Activated CD8-positive, alpha-beta T cell treated with anti-CD3 and anti-CD28 coated beads, Interleukin-2, amount 10 ng/mL, durations not matched to agents 7 days and 5 days (primary cell): Measurements from ENCODE around the gene ASCL2. TPM values are rescaled to one million over a fixed set of nuclear protein-coding genes. Genes with fewer than 3 reads are reported as not detected.

Experiments
- ATAC-seq: fragments of 150-1000 bp; cut with Tn5 transposase; one replicate; pipeline ENCODE4 v1.10.0; 2021; ENCODE audit warnings: moderate library complexity
- CTCF ChIA-PET: fragments of 350-600 bp; sonication (Branson Sonifier 250); formaldehyde crosslinking; loops from one replicate; lab custom pipeline; 2021; ENCODE audit warnings: antibody characterized with exemption; lab: Charles Lee
- POLR2A ChIA-PET: fragments of 350-600 bp; sonication (Branson Sonifier 250); formaldehyde crosslinking; loops from one replicate; lab custom pipeline; 2021; ENCODE audit warnings: antibody characterized with exemption; lab: Charles Lee
- DNase-seq: peaks from one replicate; pipeline ENCODE4 v3.0.0-alpha.2; 2020
- H3K27ac Mint-ChIP-seq: one replicate; pipeline ENCODE4 v1.8.0; 2021; ENCODE audit warnings: mild to moderate bottlenecking, mixed read lengths
- H3K27me3 Mint-ChIP-seq: one replicate; pipeline ENCODE4 v1.8.0; 2021; ENCODE audit warnings: low read depth, mixed read lengths
- H3K36me3 Mint-ChIP-seq: one replicate; pipeline ENCODE4 v1.8.0; 2021; ENCODE audit warnings: low read depth, mixed read lengths
- H3K4me1 Mint-ChIP-seq: one replicate; pipeline ENCODE4 v1.8.0; 2021; ENCODE audit warnings: low read depth, mixed read lengths
- H3K4me3 Mint-ChIP-seq: one replicate; pipeline ENCODE4 v1.8.0; 2021; ENCODE audit warnings: mild to moderate bottlenecking, mixed read lengths
- H3K9me3 Mint-ChIP-seq: one replicate; pipeline ENCODE4 v1.8.0; 2022; ENCODE audit warnings: mixed read lengths; ENCODE audit not compliant: insufficient read depth
- total RNA-seq, 2 experiments: library from RNA; stranded (reverse); gene quantifications; one replicate each; pipeline ENCODE4 v1.2.3, GENCODE V29; 2021

Gene ASCL2
- total RNA-seq, 2 experiments from 2014 or later, result 0.13 to 0.53 TPM

GRCh38 chr11:2314136-2314524 lies 43.7 kb upstream of the ASCL2 start:
- no peaks in the 10 kb centered on the region for H3K4me1 Mint-ChIP-seq
- ATAC-seq (no peak), DNase-seq (no peak)
- no peaks in the 10 kb centered on the region for H3K9me3 Mint-ChIP-seq
- H3K36me3 Mint-ChIP-seq, result no peaks in the 10 kb centered on the region
- H3K27me3 Mint-ChIP-seq, result no peaks in the 10 kb centered on the region
- no peak overlapping the region for H3K4me3 Mint-ChIP-seq
- no peak overlapping the region for H3K27ac Mint-ChIP-seq
- ChIA-PET CTCF (interaction anchor here (1.7 kb wide), 1 partner anchor 9 kb away, joined by 5 read pairs; no protein-coding TSS in a partner anchor), POLR2A (no interaction called here)

GRCh38 chr11:2313051-2313951 lies 42.9 kb upstream of the ASCL2 start:
- no peak overlapping the region for H3K4me3 Mint-ChIP-seq
- H3K27ac Mint-ChIP-seq, result no peak overlapping the region
- no peaks in the 10 kb centered on the region for H3K36me3 Mint-ChIP-seq
- H3K9me3 Mint-ChIP-seq, result no peaks in the 10 kb centered on the region
- CTCF ChIA-PET, result interaction anchor here (1.7 kb wide), 1 partner anchor 8 kb away, joined by 5 read pairs; no protein-coding TSS in a partner anchor
- H3K27me3 Mint-ChIP-seq, result no peaks in the 10 kb centered on the region
- POLR2A ChIA-PET, result interaction anchor here (1.0 kb wide), 1 partner anchor 11 kb away, joined by 6 read pairs; the partner anchor contains the start of genes C11orf21 and TSPAN32
- no peaks in the 10 kb centered on the region for H3K4me1 Mint-ChIP-seq
- ATAC-seq (no peak), DNase-seq (no peak)

- H3K9me3 Mint-ChIP-seq, result no peaks in the 10 kb centered on the region
- ATAC-seq (no peak), DNase-seq (no peak)
- CTCF ChIA-PET, result interaction anchor here (1.0 to 1.4 kb wide), 2 partner anchors 88 to 108 kb away, joined by 3 to 4 read pairs; partner anchors contain the start of gene TSSC4
- H3K27ac Mint-ChIP-seq, result no peak overlapping the region
- H3K36me3 Mint-ChIP-seq, result no peaks in the 10 kb centered on the region
- no peaks in the 10 kb centered on the region for H3K27me3 Mint-ChIP-seq
- H3K4me1 Mint-ChIP-seq, result no peaks in the 10 kb centered on the region
- POLR2A ChIA-PET, result interaction anchor here (1.0 kb wide), 1 partner anchor 10 kb away, joined by 6 read pairs; the partner anchor contains the start of genes C11orf21 and TSPAN32
- H3K4me3 Mint-ChIP-seq, result no peak overlapping the region
Measured at GRCh38 chr11:2312232-2313042, 42.0 kb upstream of the ASCL2 start.

GRCh38 chr11:2311353-2312133 lies 41.2 kb upstream of the ASCL2 start:
- H3K36me3 Mint-ChIP-seq, result no peaks in the 10 kb centered on the region
- POLR2A ChIA-PET, result no interaction called here

GRCh38 chr11:2310786-2311352 lies 40.5 kb upstream of the ASCL2 start:
- Mint-ChIP-seq H3K36me3 (peaks cover 2% of the 10 kb centered on the region), H3K27ac (no peak overlapping the region), H3K9me3 (no peaks in the 10 kb centered on the region), H3K4me1 (peaks cover 10% of the 10 kb centered on the region), H3K27me3 (no peaks in the 10 kb centered on the region), H3K4me3 (no peak overlapping the region)
- ChIA-PET POLR2A (no interaction called here), CTCF (interaction anchor here (1.0 to 12.4 kb wide), 4 partner anchors 12 to 110 kb away, joined by 3 to 351 read pairs (median 4); partner anchors contain the start of gene TSSC4)
- ATAC-seq (no peak), DNase-seq (no peak)

More at GRCh38 chr11:2311353-2312133, 41.2 kb upstream of the ASCL2 start:
- CTCF ChIA-PET, result interaction anchor here (1.0 to 1.4 kb wide), 3 partner anchors 12 to 109 kb away, joined by 3 to 4 read pairs (median 3); partner anchors contain the start of gene TSSC4
- no peak for ATAC-seq
- Mint-ChIP-seq H3K4me1 (peaks cover 3% of the 10 kb centered on the region), H3K27ac (no peak overlapping the region), H3K9me3 (no peaks in the 10 kb centered on the region), H3K4me3 (no peak overlapping the region), H3K27me3 (no peaks in the 10 kb centered on the region)
- DNase-seq, result no peak

- Mint-ChIP-seq H3K27me3 (no peaks in the 10 kb centered on the region), H3K27ac (no peak overlapping the region), H3K9me3 (no peaks in the 10 kb centered on the region), H3K4me1 (peaks cover 16% of the 10 kb centered on the region), H3K36me3 (peaks cover 2% of the 10 kb centered on the region), H3K4me3 (no peak overlapping the region)
- ChIA-PET POLR2A (interaction anchor here (0.7 kb wide), 1 partner anchor 68 kb away, joined by 5 read pairs; no protein-coding TSS in a partner anchor), CTCF (interaction anchor here (12.4 kb wide), 1 partner anchor 110 kb away, joined by 351 read pairs; no protein-coding TSS in a partner anchor)
- ATAC-seq, result no peak
- DNase-seq, result peak; percentile 18
Measured at GRCh38 chr11:2310073-2310785, 39.8 kb upstream of the ASCL2 start.

GRCh38 chr11:2309251-2310072 lies 39.1 kb upstream of the ASCL2 start:
- peaks cover 7% of the 10 kb centered on the region for H3K36me3 Mint-ChIP-seq
- H3K27ac Mint-ChIP-seq, result no peak overlapping the region
- H3K27me3 Mint-ChIP-seq, result no peaks in the 10 kb centered on the region
- ATAC-seq (no peak), DNase-seq (no peak)
- peaks cover 23% of the 10 kb centered on the region for H3K4me1 Mint-ChIP-seq
- no peaks in the 10 kb centered on the region for H3K9me3 Mint-ChIP-seq
- no peak overlapping the region for H3K4me3 Mint-ChIP-seq
- ChIA-PET CTCF (interaction anchor here (12.4 kb wide), 1 partner anchor 111 kb away, joined by 351 read pairs; no protein-coding TSS in a partner anchor), POLR2A (interaction anchor here (0.6 to 0.9 kb wide), 3 partner anchors 9 to 69 kb away, joined by 3 to 5 read pairs (median 4); no protein-coding TSS in a partner anchor)

- no peaks in the 10 kb centered on the region for H3K9me3 Mint-ChIP-seq
- H3K4me1 Mint-ChIP-seq, result peaks cover 30% of the 10 kb centered on the region
- no peak overlapping the region for H3K27ac Mint-ChIP-seq
- peaks cover 7% of the 10 kb centered on the region for H3K36me3 Mint-ChIP-seq
- no peak overlapping the region for H3K4me3 Mint-ChIP-seq
- CTCF ChIA-PET, result interaction anchor here (12.4 kb wide), 1 partner anchor 112 kb away, joined by 351 read pairs; no protein-coding TSS in a partner anchor
- DNase-seq (no peak), ATAC-seq (no peak)
- no peaks in the 10 kb centered on the region for H3K27me3 Mint-ChIP-seq
- POLR2A ChIA-PET, result interaction anchor here (0.6 to 0.9 kb wide), 2 partner anchors 9 to 68 kb away, joined by 3 to 4 read pairs; no protein-coding TSS in a partner anchor
Measured at GRCh38 chr11:2308713-2309112, 38.3 kb upstream of the ASCL2 start.

- Mint-ChIP-seq H3K36me3 (peaks cover 7% of the 10 kb centered on the region), H3K4me1 (peaks cover 39% of the 10 kb centered on the region), H3K27me3 (no peaks in the 10 kb centered on the region), H3K27ac (peak overlapping the region; percentile 61), H3K9me3 (no peaks in the 10 kb centered on the region), H3K4me3 (no peak overlapping the region)
- ChIA-PET POLR2A (no interaction called here), CTCF (interaction anchor here (3.2 to 12.4 kb wide), 4 partner anchors 80 to 224 kb away, joined by 27 to 351 read pairs (median 54); partner anchors contain the start of gene TSSC4)
- ATAC-seq (no peak), DNase-seq (no peak)
Measured at GRCh38 chr11:2307501-2308331, 37.3 kb upstream of the ASCL2 start.
